K562 (cell line): ENCODE results near the gene CLEC2L. TPM values are rescaled to one million over a fixed set of nuclear protein-coding genes. Genes with fewer than 3 reads are reported as not detected.

Experiments used
- ATAC-seq: fragments of 200-7000 bp; cut with Tn5 transposase; 3 replicates; pipeline ENCODE4 v1.9.1; 2020; ENCODE audit warnings: moderate library complexity
- BruUV-seq: library from RNA; stranded (reverse); fragments of 400-500 nt; replicated peaks from 2 replicates; lab custom pipeline; 2021; lab: Mats Ljungman, UMichigan
- CTCF ChIA-PET: fragments of 300-600 bp; formaldehyde crosslinking; extraction: SDS; loops from one replicate; lab custom pipeline; 2021; ENCODE audit warnings: low intra/inter-chr PET ratio; lab: Yijun Ruan, JAX
- POLR2A ChIA-PET: fragments of 300-600, 350-650 bp; sonication (Branson Sonifier 250); formaldehyde crosslinking; extraction: SDS; loops from one replicate; lab custom pipeline; 2021; ENCODE audit warnings: antibody characterized with exemption, inconsistent platforms; lab: Yijun Ruan, JAX
- DNase-seq, 4 experiments: peaks; one replicate each; pipeline versions ENCODE4 v3.0.0 to v3.0.0-alpha.2; 2011 to 2018; ENCODE audit warnings: low spot score in 3 of 4, mixed read lengths in 3 of 4; ENCODE audit errors: extremely low read depth in 1 of 4
- FAIRE-seq: peaks from 2 replicates; lab custom pipeline; 2011; peaks lifted over from hg19 to GRCh38; lab: Jason Lieb, UNC
- H2AFZ ChIP-seq: 2 replicates; pipeline ENCODE4 v1.6.0; 2011; ENCODE audit warnings: low read depth, low read length, control low read depth, inconsistent platforms
- H3K27ac ChIP-seq: fragments of 200-600 bp; 3 replicates; pipeline ENCODE4 v1.8.0; 2011; ENCODE audit warnings: low read depth, mild to moderate bottlenecking, control low read depth, inconsistent platforms, low read length, moderate library complexity, mixed read lengths; ENCODE audit errors: extremely low read depth
- H3K27me3 ChIP-seq, 2 experiments: fragments of 300-600 bp in 1 of 2; 2 replicates in 1 of 2; 3 replicates in 1 of 2; pipeline versions ENCODE4 v1.6.0 to v1.8.0; 2011; ENCODE audit warnings: inconsistent platforms in 2 of 2, low read length in 2 of 2, mild to moderate bottlenecking in 1 of 2, mixed read lengths in 1 of 2, moderate library complexity in 1 of 2; ENCODE audit not compliant: control insufficient read depth in 2 of 2, insufficient read depth in 2 of 2
- H3K36me3 ChIP-seq: fragments of 300-600 bp; 3 replicates; pipeline ENCODE4 v1.8.0; 2011; ENCODE audit warnings: mild to moderate bottlenecking, low read length, inconsistent platforms; ENCODE audit not compliant: control insufficient read depth, insufficient read depth
- H3K4me1 ChIP-seq, 2 experiments: fragments of 200-600 bp in 1 of 2; replicated peaks in 1 of 2; 2 replicates in 1 of 2; 3 replicates in 1 of 2; pipeline versions ENCODE4 v1.5.1 to v1.8.0; 2011; ENCODE audit warnings: inconsistent platforms in 2 of 2, low read length in 2 of 2, mild to moderate bottlenecking in 1 of 2, mixed read lengths in 1 of 2, moderate library complexity in 1 of 2; ENCODE audit not compliant: control insufficient read depth in 2 of 2, insufficient read depth in 2 of 2
- H3K4me2 ChIP-seq: 2 replicates; pipeline ENCODE4 v1.6.1; 2011; ENCODE audit warnings: low read length, control low read depth, inconsistent platforms, mixed read lengths; ENCODE audit not compliant: insufficient read depth
- H3K4me3 ChIP-seq: fragments of 200-600 bp; sonication (generic), shearing (Covaris generic); 2 replicates; pipeline ENCODE4 v1.5.1; 2016; ENCODE audit warnings: control low read depth, inconsistent platforms
- H3K79me2 ChIP-seq: fragments of 200-600 bp; 3 replicates; pipeline ENCODE4 v1.8.0; 2011; ENCODE audit warnings: low read length, inconsistent platforms; ENCODE audit not compliant: control insufficient read depth, insufficient read depth
- H3K9ac ChIP-seq, 2 experiments: 2 replicates each; pipeline versions ENCODE4 v1.6.0 to v1.6.1; 2011; ENCODE audit warnings: low read depth in 2 of 2, low read length in 2 of 2, control low read depth in 1 of 2, inconsistent platforms in 1 of 2, mild to moderate bottlenecking in 1 of 2, mixed read lengths in 1 of 2; ENCODE audit not compliant: insufficient read depth in 1 of 2
- H3K9me1 ChIP-seq: one replicate; pipeline ENCODE4 v1.6.0; 2011; ENCODE audit warnings: inconsistent platforms, mild to moderate bottlenecking, low read length, moderate library complexity; ENCODE audit not compliant: control insufficient read depth, insufficient read depth
- H3K9me3 ChIP-seq: replicated peaks from 2 replicates; pipeline ENCODE4 v1.5.1; 2011; ENCODE audit warnings: low read depth, low read length, inconsistent platforms; ENCODE audit not compliant: control insufficient read depth, insufficient read depth
- H4K20me1 ChIP-seq: replicated peaks from 2 replicates; pipeline ENCODE4 v1.6.1; 2011; ENCODE audit warnings: low read length, inconsistent platforms, mixed read lengths; ENCODE audit not compliant: control insufficient read depth, insufficient read depth
- CBX5 ChIP-seq: IDR thresholded peaks from 2 replicates; pipeline ENCODE4 v1.6.1; 2014; ENCODE audit warnings: low read depth, borderline replicate concordance
- FOSL1 ChIP-seq: fragments of 200-800 bp; sonication (Bioruptor generic); conservative IDR thresholded peaks from 2 replicates; pipeline ENCODE4 v1.6.1; 2016; ENCODE audit warnings: missing genetic modification characterization, missing compliant biosample characterization
- GTF3C2 ChIP-seq: IDR thresholded peaks from 3 replicates; pipeline ENCODE4 v1.6.1; 2011; ENCODE audit warnings: borderline replicate concordance, mild to moderate bottlenecking, moderate library complexity; ENCODE audit not compliant: insufficient read length; ENCODE audit errors: extremely low read depth
- HDAC6 ChIP-seq: IDR thresholded peaks from 2 replicates; pipeline ENCODE4 v1.6.1; 2012; ENCODE audit warnings: low read depth, mild to moderate bottlenecking, control low read depth, inconsistent platforms, low read length, moderate library complexity
- KDM5B ChIP-seq: fragments of 200-600 bp; sonication (generic); IDR thresholded peaks from 2 replicates; pipeline ENCODE4 v1.6.1; 2012; ENCODE audit warnings: low read depth, mild to moderate bottlenecking, moderate library complexity, low read length, control low read depth, inconsistent platforms; ENCODE audit not compliant: insufficient replicate concordance
- MAFK ChIP-seq: IDR thresholded peaks from 2 replicates; pipeline ENCODE4 v1.6.1; 2011; ENCODE audit warnings: low read length, improper control_type of control experiment
- PBX2 ChIP-seq, 2 experiments: IDR thresholded peaks in 1 of 2; conservative IDR thresholded peaks in 1 of 2; 2 replicates each; pipeline ENCODE4 v1.6.1; 2016; ENCODE audit warnings: low read depth in 2 of 2, mild to moderate bottlenecking in 1 of 2, missing compliant biosample characterization in 1 of 2, missing genetic modification characterization in 1 of 2, moderate library complexity in 1 of 2
- SIX5 ChIP-seq, 2 experiments: IDR thresholded peaks; 2 replicates each; pipeline ENCODE4 v1.6.1; 2011; ENCODE audit warnings: low read length in 2 of 2, borderline replicate concordance in 1 of 2, low read depth in 1 of 2, mild to moderate bottlenecking in 1 of 2, moderate library complexity in 1 of 2; ENCODE audit not compliant: insufficient read depth in 1 of 2
- SP2 ChIP-seq: IDR thresholded peaks from 2 replicates; pipeline ENCODE4 v1.6.1; 2011; ENCODE audit warnings: mild to moderate bottlenecking, low read depth, low read length, moderate library complexity; ENCODE audit not compliant: poor library complexity, severe bottlenecking; ENCODE audit errors: extremely low read depth
- TAF9B ChIP-seq: fragments of 450-650 bp; IDR thresholded peaks from 2 replicates; pipeline ENCODE4 v1.6.1; 2018; ENCODE audit warnings: mild to moderate bottlenecking; ENCODE audit not compliant: partially characterized antibody
- TEAD2 ChIP-seq: fragments of 450-650 bp; IDR thresholded peaks from 2 replicates; pipeline ENCODE4 v1.6.1; 2016; ENCODE audit warnings: missing genetic modification characterization, control low read depth, missing compliant biosample characterization
- XRCC5 ChIP-seq: fragments of 200-400 bp; formaldehyde crosslinking; IDR thresholded peaks from 2 replicates; pipeline ENCODE4 v1.6.1; 2017; ENCODE audit warnings: low read depth, mild to moderate bottlenecking, low read length
- ZBTB8A ChIP-seq: fragments of 450-650 bp; IDR thresholded peaks from 2 replicates; pipeline ENCODE4 v1.6.1; 2018; ENCODE audit warnings: mild to moderate bottlenecking, moderate library complexity; ENCODE audit not compliant: partially characterized antibody
- ZKSCAN3 ChIP-seq: fragments of 250-450 bp; sonication (Bioruptor Pico); IDR thresholded peaks from 2 replicates; pipeline ENCODE4 v1.4.0; 2020
- ZNF140 ChIP-seq: fragments of 250-450 bp; sonication (Bioruptor Pico); IDR thresholded peaks from 2 replicates; pipeline ENCODE4 v1.8.0; 2021; ENCODE audit warnings: moderate library complexity, mild to moderate bottlenecking, inconsistent platforms
- ZNF561 ChIP-seq: fragments of 450-650 bp; formaldehyde crosslinking; conservative IDR thresholded peaks from 2 replicates; pipeline ENCODE4 v1.4.0; 2020; ENCODE audit warnings: mild to moderate bottlenecking, moderate library complexity
- WGBS: fragments of 100-300 bp; shearing (Covaris generic); methylation state at CpG from one replicate; pipeline ENCODE4 v1.1.6; 2016; ENCODE audit warnings: low coverage, mixed read lengths; ENCODE audit not compliant: insufficient coverage; ENCODE audit errors: missing lambda C conversion rate; 5-methylcytosine and 5-hydroxymethylcytosine counted together
- in situ Hi-C: fragments of 300-500 bp; cut with MboI; formaldehyde crosslinking; loops from 4 replicates; pipeline ENCODE4 v1.15.0; 2018; ENCODE audit warnings: inconsistent platforms, mixed read lengths
- intact Hi-C: fragments of 100-400 bp; cut with micrococcal nuclease; formaldehyde crosslinking; loops from 2 replicates; pipeline ENCODE4 v1.14.2; 2022
- polyA plus RNA-seq, 8 experiments: library from polyadenylated mRNA; depleted of rRNA in 4 of 8; stranded (reverse) in 5 of 8; unstranded in 3 of 8; fragments of >200 nt; fragmentation: Nextera tagmentation in 2 of 8; fragmentation: Illumina TruSeq in 1 of 8; extraction: Ambion mirVana in 2 of 8; extraction: Trizol in 1 of 8; gene quantifications; 2 replicates each; pipeline versions ENCODE4 v1.2.1 to v1.2.3, GENCODE V29; 2011 to 2014; ENCODE audit warnings: inconsistent platforms in 1 of 8, missing spikeins in 1 of 8
- total RNA-seq, 7 experiments: library from RNA; depleted of rRNA in 6 of 7; stranded (reverse); fragments of >200 nt in 6 of 7; fragmentation: Illumina TruSeq in 2 of 7; extraction: Trizol in 2 of 7; gene quantifications; 2 replicates each; pipeline versions ENCODE4 v1.2.1 to v1.2.3, GENCODE V29; 2011 to 2021; ENCODE audit warnings: low replicate concordance in 1 of 7

CLEC2L gene
- total and polyA plus RNA-seq, 9 of the 15 experiments (the other 6 are each of a cell fraction or from before 2014, with no cell fraction given) = 0.84 to 5.5 (median 1.8) TPM

GRCh38 chr7:139568813-139569490 lies 45.5 kb downstream of the CLEC2L start:
- Histone ChIP-seq H3K9me3 (no peaks in the 10 kb centered on the region), H4K20me1 (no peaks in the 10 kb centered on the region), H3K79me2 (no peaks in the 10 kb centered on the region), H3K4me3 (no peak overlapping the region), H3K9ac (no peak overlapping the region), H3K27ac (no peak overlapping the region), H3K36me3 (no peaks in the 10 kb centered on the region; the same call in 2 of the 3 replicates), H2AFZ (no peak overlapping the region), H3K4me1 (peaks cover 0 to 8% of the 10 kb centered on the region in 2 experiments; a peak in 2 of 5 replicates), H3K4me2 (no peak overlapping the region), H3K27me3 (peaks cover 0 to 15% of the 10 kb centered on the region in 2 experiments; a peak in 1 of 5 replicates), H3K9me1 (no peaks in the 10 kb centered on the region)
- WGBS = 70% methylated on average over 12 of the region's 12 CpGs
- BruUV-seq = no TSS peak
- in situ Hi-C loops (no loop called here), intact Hi-C loops (no loop called here)
- no peak for DNase-seq
- ChIA-PET CTCF (interaction anchor here (0.8 to 3.4 kb wide), 2 partner anchors 69 to 552 kb away, joined by 3 to 20 read pairs; no protein-coding TSS in a partner anchor), POLR2A (interaction anchor here (0.6 to 1.2 kb wide), 2 partner anchors 22 to 29 kb away, joined by 3 read pairs; no protein-coding TSS in a partner anchor)
- ATAC-seq = no peak
- no peak for FAIRE-seq
- no peak for TF ChIP-seq PBX2 (CRISPR knock-in tag; IDR thresholded peaks at IDR 0.05; ENCODE audit: low read depth)
- no peak for TF ChIP-seq PBX2 (tag; conservative IDR thresholded peaks at IDR 0.05; ENCODE audit: low read depth)
- TF ChIP-seq TEAD2 (tag) = no peak
- TF ChIP-seq TAF9B = no peak
- no peak for TF ChIP-seq ZNF561 (CRISPR knock-in tag)
- TF ChIP-seq HDAC6 = no peak
- TF ChIP-seq FOSL1 = no peak
- no peak for TF ChIP-seq XRCC5
- no peak for TF ChIP-seq KDM5B
- TF ChIP-seq MAFK = no peak
- TF ChIP-seq GTF3C2 = no peak
- TF ChIP-seq ZBTB8A = no peak
- no peak for TF ChIP-seq CBX5
- TF ChIP-seq ZNF140 (CRISPR knock-in tag) = no peak
- TF ChIP-seq SP2 = no peak
- TF ChIP-seq ZKSCAN3 (CRISPR knock-in tag) = no peak
- no peak for TF ChIP-seq SIX5 (IDR thresholded peaks at IDR 0.05; ENCODE audit: borderline replicate concordance in 1 of 2, insufficient read depth in 1 of 2, low read depth in 1 of 2, low read length in 2 of 2)
